ENCODE data around the gene GHITM.

- TF ChIP-seq TAF1 (IDR thresholded peaks at IDR 0.05; ENCODE audit: borderline replicate concordance, insufficient read depth, low read length) (no peak), SIN3A (IDR thresholded peaks at IDR 0.05; ENCODE audit: borderline replicate concordance, insufficient read depth, low read length) (no peak), POLR2AphosphoS5 (IDR thresholded peaks at IDR 0.05; ENCODE audit: low read depth, low read length) (no peak), REST (IDR thresholded peaks at IDR 0.05; ENCODE audit: insufficient read depth in 1 of 2, low read depth in 2 of 2, low read length in 2 of 2) (no peak)
Measured at GRCh38 chr10:84196941-84197340, 57.6 kb downstream of the GHITM start.

All from PFSK-1 (cell line).